Smooth muscle cell (in vitro differentiated cells): ENCODE data around the gene MARCHF10. TPM values are rescaled to one million over a fixed set of nuclear protein-coding genes. Genes with fewer than 3 reads are reported as not detected.

Source experiments
- DNase-seq: peaks from one replicate; lab custom pipeline; 2025; ENCODE audit not compliant: unreplicated experiment; lab: John Stamatoyannopoulos, UW
- H2AFZ ChIP-seq: fragments of 200-600 bp; sonication (generic); 2 replicates; pipeline ENCODE4 v1.6.0; 2016; ENCODE audit warnings: antibody characterized with exemption, low read depth, mild to moderate bottlenecking
- H3F3A ChIP-seq: fragments of 200-600 bp; sonication (generic); 2 replicates; pipeline ENCODE4 v1.6.0; 2017; ENCODE audit warnings: antibody characterized with exemption, low read depth
- H3K27ac ChIP-seq: fragments of 200-600 bp; sonication (generic); 2 replicates; pipeline ENCODE4 v1.5.1; 2016; ENCODE audit warnings: low read depth, mild to moderate bottlenecking
- H3K27me3 ChIP-seq: fragments of 200-600 bp; sonication (generic); 2 replicates; pipeline ENCODE4 v1.6.1; 2016; ENCODE audit warnings: low read depth, mild to moderate bottlenecking
- H3K36me3 ChIP-seq: fragments of 200-600 bp; sonication (generic); 2 replicates; pipeline ENCODE4 v1.5.1; 2016; ENCODE audit warnings: low read depth
- H3K4me1 ChIP-seq: fragments of 200-600 bp; sonication (generic); 2 replicates; pipeline ENCODE4 v1.5.1; 2016; ENCODE audit warnings: low read depth
- H3K4me2 ChIP-seq: fragments of 200-600 bp; sonication (generic); 2 replicates; pipeline ENCODE4 v1.6.0; 2016; ENCODE audit warnings: mild to moderate bottlenecking
- H3K4me3 ChIP-seq: fragments of 200-600 bp; sonication (generic); 2 replicates; pipeline ENCODE4 v1.5.1; 2016; ENCODE audit warnings: mild to moderate bottlenecking
- H3K79me2 ChIP-seq: fragments of 200-600 bp; sonication (generic); 2 replicates; pipeline ENCODE4 v1.6.0; 2016; ENCODE audit warnings: low read depth, mild to moderate bottlenecking
- H3K9ac ChIP-seq: fragments of 200-600 bp; sonication (generic); 2 replicates; pipeline ENCODE4 v1.6.0; 2016; ENCODE audit warnings: low read depth
- H3K9me3 ChIP-seq: fragments of 200-600 bp; sonication (generic); replicated peaks from 2 replicates; pipeline ENCODE4 v1.5.1; 2016; ENCODE audit warnings: low read depth
- H4K20me1 ChIP-seq: fragments of 200-600 bp; sonication (generic); 2 replicates; pipeline ENCODE4 v1.6.0; 2016; ENCODE audit warnings: low read depth
- WGBS: methylation state at CpG from one replicate; pipeline ENCODE4 v1.1.7; 2016; ENCODE audit warnings: low lambda C conversion rate; 5-methylcytosine and 5-hydroxymethylcytosine counted together
- polyA plus RNA-seq: library from polyadenylated mRNA; unstranded; fragments of >200 nt; fragmentation: Nextera tagmentation; extraction: Ambion mirVana; gene quantifications from 2 replicates; pipeline ENCODE4 v1.2.1, GENCODE V29; 2016
- total RNA-seq: library from RNA; depleted of rRNA; stranded (reverse); fragments of >200 nt; gene quantifications from 2 replicates; pipeline ENCODE4 v1.2.3, GENCODE V29; 2014
- TF ChIP-seq, protein P1 (sequence below): fragments of 200-600 bp; sonication (generic); IDR thresholded peaks from 2 replicates; pipeline ENCODE4 v1.5.1; 2017; ENCODE audit warnings: borderline replicate concordance, mild to moderate bottlenecking, antibody characterized with exemption; ENCODE audit not compliant: insufficient read depth, poor library complexity, severe bottlenecking

Gene MARCHF10
- total and polyA plus RNA-seq, 2 experiments from 2014 or later, result not detected

DNA sequence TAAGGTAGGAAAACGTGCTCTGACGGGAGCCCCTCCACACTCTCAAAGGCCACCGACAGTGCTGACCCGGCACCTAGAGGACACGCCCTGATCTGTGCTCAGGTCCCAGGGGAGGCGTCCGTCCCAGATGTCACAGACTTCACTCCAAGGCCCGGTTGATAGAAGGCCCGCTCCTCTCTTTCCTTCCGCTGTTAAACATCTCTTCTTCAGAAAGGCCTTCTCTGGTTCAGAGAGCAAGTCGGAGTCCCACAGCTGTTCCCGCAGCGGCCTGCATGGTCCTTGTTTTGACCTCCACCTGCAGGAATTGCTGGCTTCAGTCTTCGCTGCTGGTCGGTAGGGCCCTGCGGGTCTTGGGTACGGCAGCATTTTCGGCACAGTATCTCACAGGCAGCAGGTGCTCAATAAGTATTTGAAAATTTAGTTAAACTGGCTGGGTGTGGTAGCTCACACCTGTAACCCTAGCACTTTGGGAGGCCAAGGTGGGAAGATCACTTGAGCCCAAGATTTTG lies 92.2 kb downstream of the MARCHF10 start:
- Histone ChIP-seq H3K4me1 (peaks cover 3% of the 10 kb centered on the region), H3K27me3 (no peaks in the 10 kb centered on the region), H3F3A (no peaks in the 10 kb centered on the region), H3K79me2 (no peaks in the 10 kb centered on the region), H2AFZ (no peak overlapping the region), H4K20me1 (no peaks in the 10 kb centered on the region), H3K9ac (no peak overlapping the region), H3K4me3 (no peak overlapping the region), H3K9me3 (no peaks in the 10 kb centered on the region), H3K27ac (no peak overlapping the region), H3K36me3 (no peaks in the 10 kb centered on the region), H3K4me2 (no peak overlapping the region)
- TF ChIP-seq, protein P1, sequence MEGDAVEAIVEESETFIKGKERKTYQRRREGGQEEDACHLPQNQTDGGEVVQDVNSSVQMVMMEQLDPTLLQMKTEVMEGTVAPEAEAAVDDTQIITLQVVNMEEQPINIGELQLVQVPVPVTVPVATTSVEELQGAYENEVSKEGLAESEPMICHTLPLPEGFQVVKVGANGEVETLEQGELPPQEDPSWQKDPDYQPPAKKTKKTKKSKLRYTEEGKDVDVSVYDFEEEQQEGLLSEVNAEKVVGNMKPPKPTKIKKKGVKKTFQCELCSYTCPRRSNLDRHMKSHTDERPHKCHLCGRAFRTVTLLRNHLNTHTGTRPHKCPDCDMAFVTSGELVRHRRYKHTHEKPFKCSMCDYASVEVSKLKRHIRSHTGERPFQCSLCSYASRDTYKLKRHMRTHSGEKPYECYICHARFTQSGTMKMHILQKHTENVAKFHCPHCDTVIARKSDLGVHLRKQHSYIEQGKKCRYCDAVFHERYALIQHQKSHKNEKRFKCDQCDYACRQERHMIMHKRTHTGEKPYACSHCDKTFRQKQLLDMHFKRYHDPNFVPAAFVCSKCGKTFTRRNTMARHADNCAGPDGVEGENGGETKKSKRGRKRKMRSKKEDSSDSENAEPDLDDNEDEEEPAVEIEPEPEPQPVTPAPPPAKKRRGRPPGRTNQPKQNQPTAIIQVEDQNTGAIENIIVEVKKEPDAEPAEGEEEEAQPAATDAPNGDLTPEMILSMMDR, result no peak
- 97% methylated on average over 18 of the region's 18 CpGs for WGBS
- DNase-seq, result no peak

DNA sequence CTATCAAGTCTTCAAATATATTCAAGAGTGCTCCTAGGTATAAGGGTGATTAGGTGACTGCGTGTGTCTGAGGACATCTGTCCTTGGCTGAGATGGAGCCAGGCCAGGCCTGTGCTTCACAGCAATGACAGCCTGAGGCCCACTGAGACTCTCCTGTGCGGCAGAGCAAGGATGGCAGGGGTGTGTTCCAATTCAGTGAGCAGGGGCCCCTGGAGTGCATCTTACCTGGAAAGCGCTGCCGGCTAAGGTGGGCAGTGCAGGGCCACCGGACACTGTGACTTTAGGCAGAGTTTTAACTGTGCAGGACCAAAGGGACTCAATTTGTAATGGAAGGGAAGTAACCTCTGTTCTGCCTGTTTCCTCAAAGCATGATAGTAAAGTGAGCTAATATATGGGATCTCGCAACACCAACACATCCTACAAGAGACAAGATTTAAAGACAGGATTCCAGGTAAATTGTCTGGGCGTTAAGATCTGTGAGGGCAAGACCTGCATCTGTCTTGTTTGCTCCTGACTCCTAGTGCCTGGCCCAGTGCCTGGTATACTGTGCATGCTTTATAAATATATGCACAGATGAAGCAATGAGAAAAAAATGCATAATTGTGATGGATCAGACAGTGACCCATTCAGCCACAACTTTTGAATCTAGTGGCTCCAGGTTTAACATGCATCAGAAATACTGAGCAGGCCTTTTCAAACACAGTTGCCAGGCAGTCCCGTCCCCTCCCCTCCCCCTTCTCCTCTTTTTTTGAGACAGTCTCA lies 93.9 kb downstream of the MARCHF10 start:
- Histone ChIP-seq H3K4me1 (peaks cover 3% of the 10 kb centered on the region), H4K20me1 (no peaks in the 10 kb centered on the region), H3F3A (no peaks in the 10 kb centered on the region), H2AFZ (no peak overlapping the region), H3K27me3 (no peaks in the 10 kb centered on the region), H3K79me2 (no peaks in the 10 kb centered on the region), H3K27ac (no peak overlapping the region), H3K9ac (no peak overlapping the region), H3K4me2 (no peak overlapping the region), H3K9me3 (no peaks in the 10 kb centered on the region), H3K36me3 (no peaks in the 10 kb centered on the region), H3K4me3 (no peak overlapping the region)
- 95% methylated on average over 8 of the region's 8 CpGs for WGBS
- DNase-seq, result no peak
- TF ChIP-seq, protein P1, result no peak

DNA sequence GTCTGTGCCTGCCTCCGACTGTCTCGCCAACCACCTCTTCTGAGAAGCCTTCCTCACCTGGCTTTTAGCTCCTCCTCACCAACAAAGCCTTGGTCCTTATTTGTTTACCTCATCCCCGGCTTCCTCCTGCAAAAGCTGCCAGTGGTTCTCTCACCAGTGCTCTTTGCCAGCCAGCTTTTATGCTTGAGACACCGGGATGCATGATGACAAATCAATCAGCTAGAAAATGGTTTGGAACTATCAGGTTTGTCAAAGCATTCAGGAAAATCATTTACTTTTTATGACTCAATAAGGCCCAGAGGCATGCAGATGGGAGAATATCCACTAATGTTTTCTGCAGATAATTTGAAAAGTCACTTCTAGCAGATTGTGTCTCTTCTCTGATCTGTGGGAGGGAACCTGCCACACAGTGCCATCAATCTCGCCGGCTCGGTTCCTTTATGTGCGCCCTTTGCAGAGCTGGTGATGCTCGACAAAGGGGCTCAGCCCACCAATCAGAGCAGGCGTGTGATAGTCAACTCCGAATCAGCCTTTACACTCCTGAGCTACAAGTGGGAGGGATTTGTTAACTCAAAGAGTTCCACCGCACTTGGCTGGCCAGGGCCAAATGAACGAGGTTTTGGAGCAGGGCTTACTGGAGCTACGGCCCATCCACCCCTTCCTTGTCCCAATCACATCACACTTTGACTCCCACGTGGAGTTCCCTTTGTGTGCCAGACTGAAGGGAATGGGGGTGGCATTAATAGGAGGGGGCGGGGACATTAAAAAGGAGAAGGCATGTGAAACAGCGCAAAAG lies 94.8 kb downstream of the MARCHF10 start:
- DNase-seq, result no peak
- H4K20me1 ChIP-seq, result no peaks in the 10 kb centered on the region
- H3K9me3 ChIP-seq, result no peaks in the 10 kb centered on the region
- no peak overlapping the region for H3K4me3 ChIP-seq
- H3K79me2 ChIP-seq, result no peaks in the 10 kb centered on the region
- H3K9ac ChIP-seq, result no peak overlapping the region
- TF ChIP-seq, protein P1, result no peak
- no peaks in the 10 kb centered on the region for H3K4me1 ChIP-seq
- no peaks in the 10 kb centered on the region for H3K27me3 ChIP-seq
- WGBS, result 90% methylated on average over 17 of the region's 17 CpGs
- H3K4me2 ChIP-seq, result no peak overlapping the region
- no peak overlapping the region for H3K27ac ChIP-seq
- no peaks in the 10 kb centered on the region for H3F3A ChIP-seq
- H3K36me3 ChIP-seq, result no peaks in the 10 kb centered on the region
- H2AFZ ChIP-seq, result no peak overlapping the region
